B cell (primary cell): Measurements from ENCODE around the gene HES5.

Experiments
- CTCF ChIP-seq: fragments of 200-600 bp; IDR thresholded peaks from one replicate; pipeline ENCODE4 v1.8.0; 2022; ENCODE audit warnings: antibody characterized with exemption, mild to moderate bottlenecking
- EZH2 ChIP-seq: IDR thresholded peaks from 2 replicates; pipeline ENCODE4 v1.6.1; 2012; ENCODE audit warnings: borderline replicate concordance, low read depth, mild to moderate bottlenecking, moderate library complexity, low read length; ENCODE audit not compliant: insufficient read depth, poor library complexity, severe bottlenecking

- TF ChIP-seq CTCF = no peak
- TF ChIP-seq EZH2 = no peak
These were observed 10.9 kb upstream of the HES5 start for GRCh38 chr1:2540816-2541492.
